DOHH2 (cell line): Measurements from ENCODE around the gene PCDHB8.
"Not testable (repeated sequence)": the region's sequence is repeated elsewhere in the genome, so short reads cannot be mapped to it uniquely, and the experiment has no call there.

Experiments
- H3F3A ChIP-seq: fragments of 200-600 bp; sonication (generic), shearing (Covaris generic); 2 replicates; pipeline ENCODE4 v1.6.0; 2016; ENCODE audit warnings: antibody characterized with exemption, mild to moderate bottlenecking; ENCODE audit not compliant: control insufficient read depth, insufficient read depth
- H3K27ac ChIP-seq: fragments of 200-600 bp; sonication (generic); 2 replicates; pipeline ENCODE4 v1.5.1; 2014; ENCODE audit warnings: low read depth, mild to moderate bottlenecking, low read length, moderate library complexity
- H3K27me3 ChIP-seq: fragments of 200-600 bp; sonication (generic); 2 replicates; pipeline ENCODE4 v1.6.1; 2014; ENCODE audit warnings: mild to moderate bottlenecking, low read length, mixed read lengths; ENCODE audit not compliant: control insufficient read depth
- H3K36me3 ChIP-seq: fragments of 200-600 bp; sonication (generic); 2 replicates; pipeline ENCODE4 v1.6.1; 2014; ENCODE audit warnings: mild to moderate bottlenecking, low read length, moderate library complexity, mixed read lengths; ENCODE audit not compliant: control insufficient read depth
- H3K4me1 ChIP-seq: fragments of 200-600 bp; sonication (generic); 2 replicates; pipeline ENCODE4 v1.6.1; 2014; ENCODE audit warnings: mild to moderate bottlenecking, low read length, mixed read lengths; ENCODE audit not compliant: control insufficient read depth
- H3K4me2 ChIP-seq: fragments of 200-600 bp; sonication (generic); 2 replicates; pipeline ENCODE4 v1.6.0; 2014; ENCODE audit warnings: mild to moderate bottlenecking, low read length, moderate library complexity
- H3K4me3 ChIP-seq: fragments of 200-600 bp; sonication (generic); 2 replicates; pipeline ENCODE4 v1.5.1; 2014; ENCODE audit warnings: mild to moderate bottlenecking, low read length, mixed read lengths
- H3K79me2 ChIP-seq: fragments of 200-600 bp; sonication (generic); 2 replicates; pipeline ENCODE4 v1.6.1; 2014; ENCODE audit warnings: mild to moderate bottlenecking, low read length, mixed read lengths; ENCODE audit not compliant: control insufficient read depth
- H3K9me2 ChIP-seq: fragments of 200-600 bp; sonication (generic); replicated peaks from 2 replicates; pipeline ENCODE4 v1.6.1; 2014; ENCODE audit warnings: mild to moderate bottlenecking, low read length, mixed read lengths; ENCODE audit not compliant: control insufficient read depth
- H3K9me3 ChIP-seq: fragments of 200-600 bp; sonication (generic); 2 replicates; pipeline ENCODE4 v1.6.1; 2014; ENCODE audit warnings: antibody characterized with exemption, low read length, mixed read lengths; ENCODE audit not compliant: control insufficient read depth, insufficient read depth
- H4K20me1 ChIP-seq: fragments of 200-600 bp; sonication (generic); 2 replicates; pipeline ENCODE4 v1.6.0; 2014; ENCODE audit warnings: low read depth, mild to moderate bottlenecking, antibody characterized with exemption, low read length, moderate library complexity; ENCODE audit not compliant: control insufficient read depth, insufficient read depth
- EZH2phosphoT487 ChIP-seq: fragments of 200-600 bp; sonication (generic); IDR thresholded peaks from 2 replicates; pipeline ENCODE4 v1.6.1; 2017; ENCODE audit warnings: borderline replicate concordance, mild to moderate bottlenecking, antibody characterized with exemption, low read length, moderate library complexity, mixed read lengths
- TF ChIP-seq, protein P1 (sequence below): fragments of 200-600 bp; sonication (generic); IDR thresholded peaks from one replicate; pipeline ENCODE4 v1.5.1; 2014; ENCODE audit warnings: antibody characterized with exemption, mild to moderate bottlenecking, low read depth, low read length; ENCODE audit not compliant: poor library complexity, severe bottlenecking

The PCDHB8 gene

DNA sequence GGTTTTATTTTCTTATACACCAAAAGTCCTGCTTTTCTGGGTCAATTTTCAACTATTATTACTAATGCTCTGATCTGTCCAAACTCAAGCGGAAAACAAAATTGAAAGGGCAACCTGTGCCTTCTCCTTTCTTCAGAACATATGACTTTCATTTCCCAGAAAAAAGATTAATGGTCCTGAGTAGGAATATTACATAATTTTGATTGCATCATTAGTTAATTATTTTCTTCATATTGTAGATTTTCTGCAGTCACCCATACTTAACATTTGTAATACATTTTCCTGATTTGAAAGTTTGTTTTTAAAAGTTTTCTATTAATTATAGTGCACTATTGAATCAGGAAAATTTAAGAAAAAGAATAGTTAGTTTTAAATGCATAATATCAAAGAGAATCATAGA, 1.7 kb upstream of the PCDHB8 start:
- TF ChIP-seq EZH2phosphoT487, result no peak
- TF ChIP-seq, protein P1, sequence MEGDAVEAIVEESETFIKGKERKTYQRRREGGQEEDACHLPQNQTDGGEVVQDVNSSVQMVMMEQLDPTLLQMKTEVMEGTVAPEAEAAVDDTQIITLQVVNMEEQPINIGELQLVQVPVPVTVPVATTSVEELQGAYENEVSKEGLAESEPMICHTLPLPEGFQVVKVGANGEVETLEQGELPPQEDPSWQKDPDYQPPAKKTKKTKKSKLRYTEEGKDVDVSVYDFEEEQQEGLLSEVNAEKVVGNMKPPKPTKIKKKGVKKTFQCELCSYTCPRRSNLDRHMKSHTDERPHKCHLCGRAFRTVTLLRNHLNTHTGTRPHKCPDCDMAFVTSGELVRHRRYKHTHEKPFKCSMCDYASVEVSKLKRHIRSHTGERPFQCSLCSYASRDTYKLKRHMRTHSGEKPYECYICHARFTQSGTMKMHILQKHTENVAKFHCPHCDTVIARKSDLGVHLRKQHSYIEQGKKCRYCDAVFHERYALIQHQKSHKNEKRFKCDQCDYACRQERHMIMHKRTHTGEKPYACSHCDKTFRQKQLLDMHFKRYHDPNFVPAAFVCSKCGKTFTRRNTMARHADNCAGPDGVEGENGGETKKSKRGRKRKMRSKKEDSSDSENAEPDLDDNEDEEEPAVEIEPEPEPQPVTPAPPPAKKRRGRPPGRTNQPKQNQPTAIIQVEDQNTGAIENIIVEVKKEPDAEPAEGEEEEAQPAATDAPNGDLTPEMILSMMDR, result no peak
- Histone ChIP-seq H3K9me2 (no peaks in the 10 kb centered on the region), H3K36me3 (no peaks in the 10 kb centered on the region), H3K27me3 (no peaks in the 10 kb centered on the region), H4K20me1 (no peaks in the 10 kb centered on the region), H3F3A (no peaks in the 10 kb centered on the region), H3K4me3 (no peak overlapping the region), H3K4me2 (no peak overlapping the region), H3K9me3 (no peaks in the 10 kb centered on the region), H3K27ac (no peak overlapping the region), H3K79me2 (no peaks in the 10 kb centered on the region), H3K4me1 (no peaks in the 10 kb centered on the region)

DNA sequence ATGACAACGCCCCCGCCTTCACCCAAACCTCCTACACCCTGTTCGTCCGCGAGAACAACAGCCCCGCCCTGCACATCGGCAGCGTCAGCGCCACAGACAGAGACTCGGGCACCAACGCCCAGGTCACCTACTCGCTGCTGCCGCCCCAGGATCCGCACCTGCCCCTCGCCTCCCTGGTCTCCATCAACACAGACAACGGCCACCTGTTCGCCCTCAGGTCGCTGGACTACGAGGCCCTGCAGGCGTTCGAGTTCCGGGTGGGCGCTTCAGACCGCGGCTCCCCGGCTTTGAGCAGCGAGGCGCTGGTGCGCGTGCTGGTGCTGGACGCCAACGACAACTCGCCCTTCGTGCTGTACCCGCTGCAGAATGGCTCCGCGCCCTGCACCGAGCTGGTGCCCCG, 1.8 kb downstream of the PCDHB8 start:
- H3F3A ChIP-seq, H4K20me1 ChIP-seq, H3K4me3 ChIP-seq, H3K9me2 ChIP-seq, H3K36me3 ChIP-seq, H3K79me2 ChIP-seq, H3K27ac ChIP-seq, H3K4me2 ChIP-seq, H3K4me1 ChIP-seq, H3K27me3 ChIP-seq, H3K9me3 ChIP-seq: not testable (repeated sequence)

DNA sequence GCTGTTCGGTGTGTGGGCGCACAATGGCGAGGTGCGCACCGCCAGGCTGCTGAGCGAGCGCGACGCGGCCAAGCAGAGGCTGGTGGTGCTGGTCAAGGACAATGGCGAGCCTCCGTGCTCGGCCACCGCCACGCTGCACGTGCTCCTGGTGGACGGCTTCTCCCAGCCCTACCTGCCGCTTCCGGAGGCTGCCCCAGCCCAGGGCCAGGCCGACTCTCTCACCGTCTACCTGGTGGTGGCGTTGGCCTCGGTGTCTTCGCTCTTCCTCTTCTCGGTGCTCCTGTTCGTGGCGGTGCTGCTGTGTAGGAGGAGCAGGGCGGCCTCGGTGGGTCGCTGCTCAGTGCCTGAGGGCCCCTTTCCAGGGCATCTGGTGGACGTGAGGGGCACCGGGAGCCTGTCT, 2.3 kb downstream of the PCDHB8 start:
- H3K36me3 ChIP-seq, H3K27me3 ChIP-seq, H3K4me1 ChIP-seq, H3K4me2 ChIP-seq, H3F3A ChIP-seq, H4K20me1 ChIP-seq, H3K27ac ChIP-seq, H3K9me3 ChIP-seq, H3K4me3 ChIP-seq, H3K9me2 ChIP-seq, H3K79me2 ChIP-seq: not testable (repeated sequence)

DNA sequence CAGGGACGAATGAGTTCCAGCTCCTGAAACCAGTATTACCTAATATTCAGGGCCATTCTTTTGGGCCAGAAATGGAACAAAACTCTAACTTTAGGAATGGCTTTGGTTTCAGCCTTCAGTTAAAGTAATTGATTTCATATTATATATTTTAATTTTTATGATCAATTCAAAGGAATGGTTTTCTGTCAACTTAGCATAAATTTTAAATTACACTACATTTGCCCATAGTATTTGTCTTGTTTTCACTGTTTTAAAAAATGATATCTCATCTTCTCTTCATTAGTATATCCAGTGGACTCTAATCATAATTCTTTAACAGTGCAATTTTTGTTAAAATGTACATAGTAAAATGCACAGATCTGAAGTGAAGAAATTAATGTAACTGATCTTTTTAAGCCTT, 2.7 kb downstream of the PCDHB8 start:
- no peak overlapping the region for H3K27ac ChIP-seq
- H3K79me2 ChIP-seq, result no peaks in the 10 kb centered on the region
- no peaks in the 10 kb centered on the region for H3K4me1 ChIP-seq
- TF ChIP-seq, protein P1, result no peak
- no peak for TF ChIP-seq EZH2phosphoT487
- no peaks in the 10 kb centered on the region for H3F3A ChIP-seq
- no peak overlapping the region for H3K4me2 ChIP-seq
- no peaks in the 10 kb centered on the region for H3K36me3 ChIP-seq
- H3K4me3 ChIP-seq, result no peak overlapping the region
- no peaks in the 10 kb centered on the region for H4K20me1 ChIP-seq
- no peaks in the 10 kb centered on the region for H3K9me2 ChIP-seq
- no peaks in the 10 kb centered on the region for H3K27me3 ChIP-seq
- no peaks in the 10 kb centered on the region for H3K9me3 ChIP-seq
